A549 treated with Mapracorat at 1 μM for 4 hours (cell line): ENCODE data around the gene ATP2A2. TPM values are rescaled to one million over a fixed set of nuclear protein-coding genes. Genes with fewer than 3 reads are reported as not detected.

Experiments used
- total RNA-seq: library from RNA; stranded (reverse); fragments of 200-300 nt; extraction: Qiagen RNA extraction; gene quantifications from 5 replicates; pipeline ENCODE4 v1.2.3, GENCODE V29; 2022

The ATP2A2 gene
- total RNA-seq, result 238 to 302 TPM (median 280 TPM) in 5 replicates

GRCh38 chr12:110280779-110281548, at the start of gene ATP2A2:
TSS of gene ATP2A2 (plus strand) at chr12:110281247. CDS start at chr12:110281790, 543 bp downstream.

Other genes with a start within 250 kb of the ATP2A2 start
- gene C12orf76, start 232.7 kb upstream of the ATP2A2 start, total RNA-seq, result 6.5 to 8.5 TPM (median 7.3 TPM) in 5 replicates
- gene IFT81, start 156.9 kb upstream of the ATP2A2 start, total RNA-seq, result 13.2 to 21.3 TPM (median 18.8 TPM) in 5 replicates
- gene ANAPC7, start 122.5 kb downstream of the ATP2A2 start, total RNA-seq, result 48.7 to 57.3 TPM (median 55.4 TPM) in 5 replicates
- 441 to 718 TPM (median 446 TPM) in 5 replicates for gene ARPC3, start 169.1 kb downstream of the ATP2A2 start, total RNA-seq
- 27.2 to 37.2 TPM (median 34.8 TPM) in 5 replicates for gene GPN3, start 187.0 kb downstream of the ATP2A2 start, total RNA-seq
- gene FAM216A, start 187.6 kb downstream of the ATP2A2 start, total RNA-seq, result 18.4 to 21.9 TPM (median 19.3 TPM) in 5 replicates
- gene VPS29, start 220.9 kb downstream of the ATP2A2 start, total RNA-seq, result 140 to 173 TPM (median 158 TPM) in 5 replicates
- gene RAD9B, start 221.1 kb downstream of the ATP2A2 start, total RNA-seq, result 0.13 to 0.55 TPM (median 0.22 TPM) in 5 replicates